ENCODE data around the gene CCSER1. TPM values are rescaled to one million over a fixed set of nuclear protein-coding genes. Genes with fewer than 3 reads are reported as not detected.

Gene CCSER1
- total RNA-seq, 4 donors from 2014 or later = 13.3 to 54.6 (median 34.0) TPM

DNA sequence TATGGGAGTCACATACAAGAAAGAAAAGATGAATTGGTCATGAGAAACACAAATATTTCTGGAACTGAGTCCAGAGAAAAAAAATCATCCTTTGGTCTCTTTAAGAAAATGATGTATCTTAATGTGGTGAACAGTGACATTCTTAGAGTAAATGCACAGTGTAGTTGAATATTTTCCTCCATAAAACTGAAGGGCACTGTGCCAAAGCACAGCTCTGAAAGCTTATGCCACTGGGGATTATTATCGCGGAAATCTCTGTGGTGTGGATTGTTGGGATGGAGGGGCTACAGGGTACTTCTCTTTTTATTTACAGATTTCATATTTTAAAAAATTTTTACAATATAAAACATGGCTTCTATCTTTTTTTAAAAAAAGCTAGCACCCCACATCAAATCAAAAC, 908.1 kb downstream of the CCSER1 start:
- no peaks in the 10 kb centered on the region for H3K36me3 ChIP-seq
- TF ChIP-seq POLR2A (IDR thresholded peaks at IDR 0.05) (no peak), POLR2AphosphoS5 (IDR thresholded peaks at IDR 0.05) (no peak), EP300 (IDR thresholded peaks at IDR 0.05; ENCODE audit: low read depth) (no peak)
- TF ChIP-seq, protein P1, sequence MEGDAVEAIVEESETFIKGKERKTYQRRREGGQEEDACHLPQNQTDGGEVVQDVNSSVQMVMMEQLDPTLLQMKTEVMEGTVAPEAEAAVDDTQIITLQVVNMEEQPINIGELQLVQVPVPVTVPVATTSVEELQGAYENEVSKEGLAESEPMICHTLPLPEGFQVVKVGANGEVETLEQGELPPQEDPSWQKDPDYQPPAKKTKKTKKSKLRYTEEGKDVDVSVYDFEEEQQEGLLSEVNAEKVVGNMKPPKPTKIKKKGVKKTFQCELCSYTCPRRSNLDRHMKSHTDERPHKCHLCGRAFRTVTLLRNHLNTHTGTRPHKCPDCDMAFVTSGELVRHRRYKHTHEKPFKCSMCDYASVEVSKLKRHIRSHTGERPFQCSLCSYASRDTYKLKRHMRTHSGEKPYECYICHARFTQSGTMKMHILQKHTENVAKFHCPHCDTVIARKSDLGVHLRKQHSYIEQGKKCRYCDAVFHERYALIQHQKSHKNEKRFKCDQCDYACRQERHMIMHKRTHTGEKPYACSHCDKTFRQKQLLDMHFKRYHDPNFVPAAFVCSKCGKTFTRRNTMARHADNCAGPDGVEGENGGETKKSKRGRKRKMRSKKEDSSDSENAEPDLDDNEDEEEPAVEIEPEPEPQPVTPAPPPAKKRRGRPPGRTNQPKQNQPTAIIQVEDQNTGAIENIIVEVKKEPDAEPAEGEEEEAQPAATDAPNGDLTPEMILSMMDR (IDR thresholded peaks at IDR 0.05) = no peak
- no peaks in the 10 kb centered on the region for H3K27me3 ChIP-seq
- in situ Hi-C loops (cut with MboI; ENCODE audit: low pct_ligation_motif_present in 1 of 4, low pct_unique_long_range_greater_than_20kb in 1 of 4, low sequenced_read_pairs in 3 of 4) (no loop called here), intact Hi-C loops (cut with DNase I; ENCODE audit: low total_unique reads) (no loop called here)
- no peaks in the 10 kb centered on the region for H3K4me1 ChIP-seq
- no peak overlapping the region for H3K4me3 ChIP-seq
- H3K9me3 ChIP-seq = no peaks in the 10 kb centered on the region
- WGBS, 2 donors (ENCODE audit: low coverage in 1 of 2) = 68 to 85% methylated on average over 2 of the region's 2 CpGs
- no peak overlapping the region for H3K27ac ChIP-seq
- DNase-seq = no peak

DNA sequence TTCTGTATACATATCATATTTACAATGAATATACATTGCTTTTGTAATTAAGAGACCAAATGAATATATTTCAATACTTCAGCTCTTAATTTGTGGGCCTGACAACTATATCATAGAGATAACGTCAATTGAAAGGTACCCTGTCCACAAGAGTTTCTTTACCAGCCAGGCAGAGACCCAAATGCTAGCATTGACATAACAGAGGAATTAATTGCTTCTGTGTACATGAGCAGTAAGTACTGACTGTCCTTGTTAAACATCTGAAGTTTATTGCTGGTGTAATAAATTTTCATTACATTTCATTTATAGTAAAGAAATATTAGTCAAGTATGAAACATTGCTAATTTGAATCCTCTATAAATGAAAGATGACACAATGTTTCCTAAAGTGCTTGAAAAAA, 910.8 kb downstream of the CCSER1 start:
- WGBS, 2 donors (ENCODE audit: low coverage in 1 of 2) = 64 to 90% methylated on average over 1 of the region's 1 CpG
- no peak for DNase-seq
- in situ Hi-C loops (cut with MboI; ENCODE audit: low pct_ligation_motif_present in 1 of 4, low pct_unique_long_range_greater_than_20kb in 1 of 4, low sequenced_read_pairs in 3 of 4) = no loop called here
- Histone ChIP-seq H3K36me3 (no peaks in the 10 kb centered on the region), H3K27ac (no peak overlapping the region), H3K9me3 (no peaks in the 10 kb centered on the region), H3K4me1 (no peaks in the 10 kb centered on the region), H3K27me3 (no peaks in the 10 kb centered on the region), H3K4me3 (no peak overlapping the region)
- no peak for TF ChIP-seq EP300 (IDR thresholded peaks at IDR 0.05; ENCODE audit: low read depth)
- intact Hi-C loops (cut with DNase I; ENCODE audit: low total_unique reads) = no loop called here

DNA sequence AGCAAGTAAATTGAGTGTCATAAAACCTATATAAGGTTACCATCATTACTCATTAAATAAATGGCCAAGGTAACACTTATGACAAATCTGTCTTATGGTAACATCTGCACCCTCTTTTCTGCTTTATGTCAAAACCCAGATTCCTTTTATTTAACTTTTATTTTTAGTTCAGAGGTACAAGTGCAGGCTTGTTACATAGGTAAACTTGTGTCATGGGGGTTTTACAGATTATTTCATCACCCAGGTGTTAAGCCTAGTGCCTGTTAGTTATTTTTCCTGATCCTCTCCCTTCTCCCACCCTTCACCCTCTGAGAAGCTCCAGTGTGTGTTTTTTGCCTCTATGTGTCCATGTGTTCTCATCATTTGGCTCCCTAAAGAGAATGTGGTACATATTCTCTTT, 930.7 kb downstream of the CCSER1 start:
- H3K27me3 ChIP-seq = no peaks in the 10 kb centered on the region
- no peak overlapping the region for H3K27ac ChIP-seq
- in situ Hi-C loops (cut with MboI; ENCODE audit: low pct_ligation_motif_present in 1 of 4, low pct_unique_long_range_greater_than_20kb in 1 of 4, low sequenced_read_pairs in 3 of 4) = no loop called here
- no peaks in the 10 kb centered on the region for H3K4me1 ChIP-seq
- H3K36me3 ChIP-seq = no peaks in the 10 kb centered on the region
- no peak overlapping the region for H3K4me3 ChIP-seq
- intact Hi-C loops (cut with DNase I; ENCODE audit: low total_unique reads) = no loop called here
- no peaks in the 10 kb centered on the region for H3K9me3 ChIP-seq
- DNase-seq = no peak
- TF ChIP-seq EP300 (IDR thresholded peaks at IDR 0.05; ENCODE audit: low read depth) (no peak), POLR2AphosphoS5 (IDR thresholded peaks at IDR 0.05) (no peak), POLR2A (IDR thresholded peaks at IDR 0.05) (no peak)
- TF ChIP-seq, protein P1 (IDR thresholded peaks at IDR 0.05) = no peak

DNA sequence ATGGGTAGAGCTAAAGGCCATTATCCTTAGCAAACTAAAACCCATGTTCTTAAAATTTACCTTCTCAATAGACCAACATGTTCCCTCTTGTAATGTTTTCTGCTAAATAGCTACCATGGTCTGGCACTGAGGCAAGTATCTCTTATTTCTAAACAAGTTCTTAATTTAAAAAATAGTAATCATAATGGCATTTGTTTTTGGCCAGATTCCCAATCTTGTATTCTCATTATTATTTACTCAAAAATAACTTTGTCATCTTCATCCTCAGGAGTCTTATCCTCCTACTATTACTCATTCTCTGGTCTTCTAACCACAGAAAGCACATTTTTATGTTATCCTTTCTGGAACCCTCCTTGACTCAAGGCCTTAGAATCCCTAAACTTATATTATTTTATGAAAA, 931.2 kb downstream of the CCSER1 start:
- no peak overlapping the region for H3K4me3 ChIP-seq
- TF ChIP-seq EP300 (IDR thresholded peaks at IDR 0.05; ENCODE audit: low read depth) = no peak
- TF ChIP-seq POLR2A (IDR thresholded peaks at IDR 0.05) = no peak
- no peak for TF ChIP-seq POLR2AphosphoS5 (IDR thresholded peaks at IDR 0.05)
- TF ChIP-seq, protein P1 (IDR thresholded peaks at IDR 0.05) = no peak
- DNase-seq = no peak
- no peaks in the 10 kb centered on the region for H3K9me3 ChIP-seq
- intact Hi-C loops (cut with DNase I; ENCODE audit: low total_unique reads) (no loop called here), in situ Hi-C loops (cut with MboI; ENCODE audit: low pct_ligation_motif_present in 1 of 4, low pct_unique_long_range_greater_than_20kb in 1 of 4, low sequenced_read_pairs in 3 of 4) (no loop called here)
- no peaks in the 10 kb centered on the region for H3K4me1 ChIP-seq
- no peaks in the 10 kb centered on the region for H3K36me3 ChIP-seq
- H3K27me3 ChIP-seq = no peaks in the 10 kb centered on the region
- no peak overlapping the region for H3K27ac ChIP-seq

DNA sequence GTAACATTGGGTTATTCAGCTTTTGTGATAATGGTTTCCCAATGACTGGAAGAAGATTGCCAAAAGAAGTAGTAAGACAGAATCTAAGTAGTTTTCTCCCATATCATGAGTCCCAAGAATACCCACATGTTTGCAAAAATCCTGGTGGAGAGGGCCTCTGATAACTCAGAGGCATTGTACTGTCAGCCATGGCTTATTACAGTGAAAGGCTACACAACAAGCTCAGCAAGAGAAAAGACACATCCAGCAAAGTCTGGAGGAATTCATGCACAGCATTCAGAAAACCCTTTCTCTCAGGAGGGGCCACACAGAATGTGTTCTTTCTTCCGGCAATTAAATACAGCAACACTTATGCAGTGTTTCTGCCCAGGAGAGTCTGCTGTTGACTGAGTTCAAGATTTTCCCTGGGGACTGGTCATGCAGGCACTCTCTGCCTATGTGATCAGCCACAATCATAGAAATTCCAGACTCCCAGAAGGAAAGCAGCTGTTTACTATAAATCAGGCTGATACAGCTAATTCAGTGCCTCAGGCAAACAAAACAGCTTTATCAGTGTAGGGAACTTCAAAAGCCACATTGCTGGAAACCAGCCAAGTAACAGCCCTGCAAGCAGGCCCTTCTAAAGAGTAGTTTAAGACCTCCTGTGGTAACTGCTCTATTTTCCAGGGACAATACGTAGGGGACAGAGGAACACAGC, 937.1 kb downstream of the CCSER1 start:
- no peaks in the 10 kb centered on the region for H3K9me3 ChIP-seq
- H3K4me3 ChIP-seq = no peak overlapping the region
- in situ Hi-C loops (cut with MboI; ENCODE audit: low pct_ligation_motif_present in 1 of 4, low pct_unique_long_range_greater_than_20kb in 1 of 4, low sequenced_read_pairs in 3 of 4) = no loop called here
- intact Hi-C loops (cut with DNase I; ENCODE audit: low total_unique reads) = no loop called here
- no peak for TF ChIP-seq POLR2AphosphoS5 (IDR thresholded peaks at IDR 0.05)
- TF ChIP-seq EP300 (IDR thresholded peaks at IDR 0.05; ENCODE audit: low read depth) = no peak
- no peak for TF ChIP-seq POLR2A (IDR thresholded peaks at IDR 0.05)
- TF ChIP-seq, protein P1 (IDR thresholded peaks at IDR 0.05) = no peak
- no peak for DNase-seq
- 29% methylated on average over 2 of the region's 2 CpGs; no CpG with 5 or more reads in 1 of the 2 donors for WGBS, 2 donors (ENCODE audit: low coverage in 1 of 2)
- peaks cover 0 to 5% (median 0%) of the 10 kb centered on the region in 4 donors for H3K4me1 ChIP-seq
- H3K27ac ChIP-seq = no peak overlapping the region
- H3K27me3 ChIP-seq = no peaks in the 10 kb centered on the region
- H3K36me3 ChIP-seq = no peaks in the 10 kb centered on the region
